ENCODE data around the gene ABCA6.

The ABCA6 gene

DNA sequence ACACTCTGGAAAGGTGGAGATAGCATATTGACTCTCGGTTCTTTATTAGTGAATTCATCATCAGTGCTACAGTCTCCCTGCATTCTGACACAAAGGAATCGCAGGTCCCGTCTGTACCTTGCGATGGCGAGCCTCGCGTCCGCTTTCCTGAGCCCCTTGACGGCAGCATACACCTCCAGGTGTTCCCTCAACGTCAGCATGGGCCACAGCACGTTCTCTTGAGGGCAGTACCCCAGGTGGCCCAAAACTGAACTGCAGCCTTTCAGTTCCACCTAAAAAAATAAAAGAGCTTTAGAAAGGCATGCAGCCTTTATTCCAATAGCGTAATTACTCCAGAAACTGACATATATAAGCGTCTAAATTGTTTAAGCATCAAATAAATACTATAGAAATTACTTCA, 56.8 kb downstream of the ABCA6 start:
- Histone ChIP-seq H3K4me1 (ENCODE audit: insufficient read depth, low read length, severe bottlenecking) (no peaks in the 10 kb centered on the region), H3K79me2 (ENCODE audit: insufficient read depth, low read length) (no peaks in the 10 kb centered on the region), H2AFZ (ENCODE audit: low read length) (no peak overlapping the region), H3K27me3 (ENCODE audit: insufficient read depth, low read length) (no peaks in the 10 kb centered on the region), H3K4me3 (ENCODE audit: low read depth, low read length, poor library complexity, severe bottlenecking) (no peak overlapping the region), H3K9me3 (ENCODE audit: low read length) (no peaks in the 10 kb centered on the region), H3K4me2 (ENCODE audit: low read length) (no peak overlapping the region), H3K9ac (ENCODE audit: low read length) (no peak overlapping the region), H3K27ac (ENCODE audit: low read depth, low read length, poor library complexity, severe bottlenecking) (no peak overlapping the region), H3K9me2 (ENCODE audit: low read depth, low read length) (no peaks in the 10 kb centered on the region), H3K36me3 (ENCODE audit: insufficient read depth, low read length) (no peaks in the 10 kb centered on the region; the same call in 1 of the 2 replicates), H4K20me1 (ENCODE audit: insufficient read depth, low read length) (no peaks in the 10 kb centered on the region), H3F3A (ENCODE audit: insufficient read depth, low read length) (no peaks in the 10 kb centered on the region)
- TF ChIP-seq EZH2 (IDR thresholded peaks at IDR 0.05; ENCODE audit: borderline replicate concordance, low read length) = no peak
- TF ChIP-seq CTCF (IDR thresholded peaks at IDR 0.05; ENCODE audit: low read length) = peak; percentile 40

- Histone ChIP-seq H3K4me1 (ENCODE audit: insufficient read depth, low read length, severe bottlenecking) (no peaks in the 10 kb centered on the region), H3K27me3 (ENCODE audit: insufficient read depth, low read length) (no peaks in the 10 kb centered on the region), H4K20me1 (ENCODE audit: insufficient read depth, low read length) (no peaks in the 10 kb centered on the region), H3K4me3 (ENCODE audit: low read depth, low read length, poor library complexity, severe bottlenecking) (no peak overlapping the region), H3K9me3 (ENCODE audit: low read length) (no peaks in the 10 kb centered on the region), H3K9ac (ENCODE audit: low read length) (no peak overlapping the region), H3K9me2 (ENCODE audit: low read depth, low read length) (no peaks in the 10 kb centered on the region), H2AFZ (ENCODE audit: low read length) (no peak overlapping the region), H3K4me2 (ENCODE audit: low read length) (no peak overlapping the region), H3K27ac (ENCODE audit: low read depth, low read length, poor library complexity, severe bottlenecking) (no peak overlapping the region), H3K36me3 (ENCODE audit: insufficient read depth, low read length) (no peaks in the 10 kb centered on the region; the same call in 1 of the 2 replicates), H3F3A (ENCODE audit: insufficient read depth, low read length) (no peaks in the 10 kb centered on the region), H3K79me2 (ENCODE audit: insufficient read depth, low read length) (no peaks in the 10 kb centered on the region)
- no peak for TF ChIP-seq EZH2 (IDR thresholded peaks at IDR 0.05; ENCODE audit: borderline replicate concordance, low read length)
- no peak for TF ChIP-seq CTCF (IDR thresholded peaks at IDR 0.05; ENCODE audit: low read length)
These were observed 59.0 kb downstream of the ABCA6 start for GRCh38 chr17:69082696-69083095.

DNA sequence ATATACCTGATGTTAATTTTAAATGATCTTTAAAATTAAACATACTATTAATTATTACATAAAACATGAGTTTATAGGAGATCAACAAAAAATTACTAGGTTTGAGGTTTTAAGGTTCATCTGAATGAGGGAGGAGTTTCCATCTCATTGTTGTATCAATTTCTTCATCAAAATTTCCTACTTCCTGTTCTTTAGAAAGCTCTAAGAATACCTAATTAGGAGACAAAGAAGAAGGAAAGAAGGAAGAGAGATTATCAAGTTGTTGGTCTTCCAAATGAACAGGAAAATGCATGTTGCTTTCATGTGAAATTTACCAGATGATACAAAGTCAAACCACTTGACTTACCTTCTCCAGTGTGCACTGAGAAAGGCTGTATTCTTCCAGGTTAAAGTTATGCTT, 62.8 kb downstream of the ABCA6 start:
- no peaks in the 10 kb centered on the region for H3K4me1 ChIP-seq (ENCODE audit: insufficient read depth, low read length, severe bottlenecking)
- H3K27me3 ChIP-seq (ENCODE audit: insufficient read depth, low read length) = no peaks in the 10 kb centered on the region
- no peaks in the 10 kb centered on the region for H3K9me3 ChIP-seq (ENCODE audit: low read length)
- no peaks in the 10 kb centered on the region for H3K79me2 ChIP-seq (ENCODE audit: insufficient read depth, low read length)
- H3K9me2 ChIP-seq (ENCODE audit: low read depth, low read length) = no peaks in the 10 kb centered on the region
- TF ChIP-seq CTCF (IDR thresholded peaks at IDR 0.05; ENCODE audit: low read length) (no peak), EZH2 (IDR thresholded peaks at IDR 0.05; ENCODE audit: borderline replicate concordance, low read length) (no peak)
- no peaks in the 10 kb centered on the region; the same call in 1 of the 2 replicates for H3K36me3 ChIP-seq (ENCODE audit: insufficient read depth, low read length)
- no peaks in the 10 kb centered on the region for H4K20me1 ChIP-seq (ENCODE audit: insufficient read depth, low read length)
- H3K9ac ChIP-seq (ENCODE audit: low read length) = no peak overlapping the region
- no peak overlapping the region for H2AFZ ChIP-seq (ENCODE audit: low read length)
- no peaks in the 10 kb centered on the region for H3F3A ChIP-seq (ENCODE audit: insufficient read depth, low read length)
- no peak overlapping the region for H3K4me2 ChIP-seq (ENCODE audit: low read length)
- no peak overlapping the region for H3K4me3 ChIP-seq (ENCODE audit: low read depth, low read length, poor library complexity, severe bottlenecking)
- H3K27ac ChIP-seq (ENCODE audit: low read depth, low read length, poor library complexity, severe bottlenecking) = no peak overlapping the region
